K562 (cell line): ENCODE measurements around the gene FAM169A. TPM values are rescaled to one million over a fixed set of nuclear protein-coding genes. Genes with fewer than 3 reads are reported as not detected.

Experiments used
- CHD7 ChIP-seq: fragments of 200-600 bp; sonication (generic); IDR thresholded peaks from one replicate; pipeline ENCODE4 v1.6.1; 2012; ENCODE audit warnings: mild to moderate bottlenecking, low read depth, low read length, inconsistent platforms
- MTA2 ChIP-seq: fragments of 450-650 bp; IDR thresholded peaks from 2 replicates; pipeline ENCODE4 v1.6.1; 2016; ENCODE audit warnings: low read depth
- ZBTB40 ChIP-seq, 2 experiments: fragments of 450-650 bp in 1 of 2; sonication (generic) in 1 of 2; formaldehyde crosslinking in 1 of 2; IDR thresholded peaks; 2 replicates each; pipeline versions ENCODE4 v1.7.1 to v1.9.0; 2016 to 2022; ENCODE audit warnings: inconsistent platforms in 1 of 2, mild to moderate bottlenecking in 1 of 2, missing genetic modification reagents in 1 of 2
- ZNF644 ChIP-seq: fragments of 200-800 bp; sonication (Bioruptor generic); IDR thresholded peaks from 2 replicates; pipeline ENCODE4 v1.6.1; 2016; ENCODE audit warnings: low read depth, missing genetic modification characterization, missing compliant biosample characterization
- ZNF76 ChIP-seq: fragments of 250-450 bp; sonication (Bioruptor Pico); IDR thresholded peaks from 2 replicates; pipeline ENCODE4 v1.4.0; 2020; ENCODE audit warnings: mild to moderate bottlenecking, moderate library complexity, borderline replicate concordance
- polyA plus RNA-seq, 8 experiments: library from polyadenylated mRNA; depleted of rRNA in 4 of 8; stranded (reverse) in 5 of 8; unstranded in 3 of 8; fragments of >200 nt; fragmentation: Nextera tagmentation in 2 of 8; fragmentation: Illumina TruSeq in 1 of 8; extraction: Ambion mirVana in 2 of 8; extraction: Trizol in 1 of 8; gene quantifications; 2 replicates each; pipeline versions ENCODE4 v1.2.1 to v1.2.3, GENCODE V29; 2011 to 2014; ENCODE audit warnings: inconsistent platforms in 1 of 8, missing spikeins in 1 of 8
- total RNA-seq, 7 experiments: library from RNA; depleted of rRNA in 6 of 7; stranded (reverse); fragments of >200 nt in 6 of 7; fragmentation: Illumina TruSeq in 2 of 7; extraction: Trizol in 2 of 7; gene quantifications; 2 replicates each; pipeline versions ENCODE4 v1.2.1 to v1.2.3, GENCODE V29; 2011 to 2021; ENCODE audit warnings: low replicate concordance in 1 of 7

FAM169A gene
- total and polyA plus RNA-seq, 9 of the 15 experiments (the other 6 are each of a cell fraction or from before 2014, with no cell fraction given), result 0.01 to 0.04 TPM; not detected in 7

GRCh38 chr5:74761241-74761640 lies 104.9 kb downstream of the FAM169A start (continued):
- TF ChIP-seq CHD7, result no peak
- TF ChIP-seq ZBTB40 (IDR thresholded peaks at IDR 0.05), result no peak
- no peak for TF ChIP-seq ZBTB40 (CRISPR knock-in tag; IDR thresholded peaks at IDR 0.05)
- TF ChIP-seq ZNF644, result no peak
- TF ChIP-seq ZNF76 (CRISPR knock-in tag), result no peak
- TF ChIP-seq MTA2, result no peak
